PC-3 (cell line): ENCODE results near the gene ACP2.

Experiments used
- EZH2 ChIP-seq: fragments of 300-600 bp; sonication (generic); IDR thresholded peaks from one replicate; pipeline ENCODE4 v1.6.1; 2017; ENCODE audit warnings: antibody characterized with exemption, mild to moderate bottlenecking, low read length; ENCODE audit not compliant: unreplicated experiment
- TF ChIP-seq, protein P1 (sequence below): fragments of 300-600 bp; sonication (generic); conservative IDR thresholded peaks from 2 replicates; pipeline ENCODE4 v1.5.1; 2017; ENCODE audit warnings: antibody characterized with exemption, low read depth, mild to moderate bottlenecking, low read length

DNA sequence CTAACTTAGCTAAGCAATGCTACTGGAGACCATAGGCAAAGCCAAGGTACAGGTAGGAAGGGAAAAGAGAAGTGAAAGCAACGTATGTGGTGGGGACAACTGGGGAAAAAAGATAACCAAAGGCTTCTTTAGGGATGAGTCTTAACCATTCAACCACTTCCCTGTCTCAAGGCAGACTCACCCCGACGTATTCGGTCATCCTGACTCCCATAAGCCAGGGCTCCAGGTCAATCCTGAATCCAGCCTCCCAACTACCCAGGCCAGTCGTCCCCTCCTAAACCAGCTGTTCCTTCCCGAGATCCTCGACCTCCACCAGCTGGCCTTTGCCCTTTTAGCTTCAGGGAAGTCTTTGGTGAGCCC, 330 bp downstream of the ACP2 start:
- TF ChIP-seq, protein P1, sequence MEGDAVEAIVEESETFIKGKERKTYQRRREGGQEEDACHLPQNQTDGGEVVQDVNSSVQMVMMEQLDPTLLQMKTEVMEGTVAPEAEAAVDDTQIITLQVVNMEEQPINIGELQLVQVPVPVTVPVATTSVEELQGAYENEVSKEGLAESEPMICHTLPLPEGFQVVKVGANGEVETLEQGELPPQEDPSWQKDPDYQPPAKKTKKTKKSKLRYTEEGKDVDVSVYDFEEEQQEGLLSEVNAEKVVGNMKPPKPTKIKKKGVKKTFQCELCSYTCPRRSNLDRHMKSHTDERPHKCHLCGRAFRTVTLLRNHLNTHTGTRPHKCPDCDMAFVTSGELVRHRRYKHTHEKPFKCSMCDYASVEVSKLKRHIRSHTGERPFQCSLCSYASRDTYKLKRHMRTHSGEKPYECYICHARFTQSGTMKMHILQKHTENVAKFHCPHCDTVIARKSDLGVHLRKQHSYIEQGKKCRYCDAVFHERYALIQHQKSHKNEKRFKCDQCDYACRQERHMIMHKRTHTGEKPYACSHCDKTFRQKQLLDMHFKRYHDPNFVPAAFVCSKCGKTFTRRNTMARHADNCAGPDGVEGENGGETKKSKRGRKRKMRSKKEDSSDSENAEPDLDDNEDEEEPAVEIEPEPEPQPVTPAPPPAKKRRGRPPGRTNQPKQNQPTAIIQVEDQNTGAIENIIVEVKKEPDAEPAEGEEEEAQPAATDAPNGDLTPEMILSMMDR = no peak
- no peak for TF ChIP-seq EZH2
